ENCODE data around the gene ZNF385A.
"Not testable (repeated sequence)": the region's sequence is repeated elsewhere in the genome, so short reads cannot be mapped to it uniquely, and the experiment has no call there.

Gene ZNF385A

DNA sequence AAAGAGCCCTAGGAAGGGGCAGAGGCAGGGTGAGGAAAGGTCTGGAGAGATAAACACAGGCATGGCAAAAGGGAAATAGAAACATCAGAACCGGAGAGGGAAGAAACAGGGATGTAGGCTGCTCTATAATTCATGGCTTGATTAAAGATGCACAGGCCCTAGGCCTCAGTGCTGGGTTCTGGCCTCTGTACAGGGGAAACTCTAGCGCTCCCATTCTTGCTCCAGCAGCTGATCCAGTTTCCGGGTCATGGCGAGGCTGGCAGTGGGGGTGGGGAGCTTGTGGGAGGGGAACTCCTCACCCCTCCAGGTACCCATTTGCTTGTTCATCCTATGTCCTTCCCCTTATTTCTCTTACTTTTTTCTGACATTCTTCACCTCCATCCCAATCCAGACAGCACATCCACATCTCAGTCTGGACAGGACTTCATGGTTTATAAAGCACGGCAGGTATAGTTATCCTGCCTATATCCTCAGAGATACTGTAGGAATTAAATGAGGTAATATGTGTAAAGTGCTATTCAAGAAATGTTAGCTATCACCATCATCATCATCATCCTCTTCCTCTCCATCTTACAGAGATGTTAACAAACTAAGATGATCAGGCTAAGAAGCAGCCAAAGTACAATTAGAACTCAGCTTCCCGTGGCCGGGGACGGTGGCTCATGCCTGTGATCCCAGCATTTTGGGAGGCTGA is 12.3 kb downstream of the ZNF385A start:
- no peak for DNase-seq

DNA sequence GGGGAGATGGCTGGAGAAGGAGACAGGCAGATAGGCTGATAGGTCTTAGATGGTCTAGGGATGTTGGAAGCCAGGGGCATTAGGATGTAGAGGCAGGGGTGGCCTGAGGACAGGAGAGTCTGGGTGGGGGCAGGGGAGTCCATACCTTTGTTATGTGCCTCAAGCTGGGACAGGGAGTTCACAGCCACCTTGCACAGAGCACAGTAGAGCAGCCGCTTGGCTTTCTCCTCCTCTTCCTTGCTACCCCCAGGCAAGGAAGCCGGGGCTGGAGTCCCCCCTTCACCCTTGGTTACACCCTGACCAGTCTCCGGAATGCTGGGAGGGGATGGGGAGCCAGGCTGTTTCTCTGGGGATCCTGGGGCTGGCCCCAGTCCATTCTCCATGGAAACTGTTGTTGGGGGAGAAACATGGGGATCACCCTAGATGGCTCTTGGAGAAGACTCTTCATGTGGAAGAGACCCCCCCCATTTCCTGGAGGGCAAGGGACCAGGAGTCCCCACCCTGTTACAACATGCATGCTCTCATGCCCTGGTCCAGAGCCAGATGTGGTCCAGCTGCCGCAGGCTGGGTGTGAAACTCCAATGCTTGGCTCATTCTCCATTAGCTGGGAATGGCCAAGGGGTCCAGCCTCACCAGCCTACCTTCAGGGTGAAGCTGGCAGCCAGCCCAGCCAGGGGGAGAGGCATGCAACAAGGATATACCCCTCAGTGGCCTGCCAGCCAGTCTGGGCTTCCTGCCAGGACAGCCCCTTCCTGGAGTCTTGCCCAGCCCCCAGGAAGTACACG is 13.0 kb downstream of the ZNF385A start:
- DNase-seq = no peak

DNA sequence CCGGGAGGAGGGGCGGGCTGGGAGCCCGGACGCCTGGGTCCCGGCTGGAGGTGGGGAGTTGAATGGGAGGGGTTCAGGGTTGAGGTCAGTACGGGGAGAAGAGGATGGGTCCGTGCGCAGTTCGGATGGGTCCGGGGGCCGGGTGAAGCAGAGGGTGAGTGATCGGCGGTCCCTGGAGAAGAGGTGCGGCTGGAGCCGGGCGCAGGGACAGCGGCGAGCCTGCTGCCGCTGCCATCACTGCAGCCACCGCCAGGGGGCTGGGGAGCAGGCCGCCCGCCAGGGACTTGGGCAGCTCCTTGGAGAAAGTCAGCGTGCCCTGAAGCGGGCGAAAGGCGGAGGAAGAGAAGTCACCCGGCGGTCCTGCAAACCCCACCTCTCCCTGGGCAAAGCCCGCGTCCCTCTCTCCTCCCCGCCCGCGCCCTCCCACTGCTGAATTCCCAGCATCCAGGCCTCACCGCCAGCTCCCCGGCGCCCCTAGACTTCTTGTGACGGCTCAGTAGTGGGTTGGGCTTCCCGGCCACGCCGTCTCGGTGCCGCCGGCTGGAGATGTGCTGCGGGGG is 14.3 kb downstream of the ZNF385A start:
- no peak for DNase-seq

DNA sequence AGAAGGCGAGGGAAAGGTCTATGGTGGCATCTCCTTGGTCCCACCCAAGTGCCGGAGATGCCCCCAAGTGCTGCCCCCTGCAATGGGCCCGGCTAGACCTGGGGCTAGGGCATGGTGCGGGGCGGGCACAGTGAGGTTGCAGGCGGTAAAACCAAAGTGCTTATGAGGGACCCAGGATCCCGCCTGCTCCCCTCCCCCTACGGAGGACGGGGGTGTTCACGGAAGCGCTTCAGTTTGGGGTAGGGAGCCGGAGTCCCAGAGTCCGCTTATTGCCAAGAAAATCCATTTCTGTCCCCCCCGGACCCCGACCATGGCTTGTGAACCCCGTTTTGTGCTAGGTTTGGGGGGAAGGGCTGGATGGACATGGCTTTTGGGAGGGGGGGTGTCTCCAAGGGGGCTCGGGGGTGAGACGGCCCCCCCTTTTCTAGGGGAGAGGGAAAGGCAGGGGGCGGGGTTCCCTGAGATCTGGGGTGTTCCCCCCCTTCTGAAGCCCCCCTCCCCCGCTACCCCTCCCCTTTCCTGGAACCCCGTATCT is 14.9 kb downstream of the ZNF385A start:
- DNase-seq = no peak

DNA sequence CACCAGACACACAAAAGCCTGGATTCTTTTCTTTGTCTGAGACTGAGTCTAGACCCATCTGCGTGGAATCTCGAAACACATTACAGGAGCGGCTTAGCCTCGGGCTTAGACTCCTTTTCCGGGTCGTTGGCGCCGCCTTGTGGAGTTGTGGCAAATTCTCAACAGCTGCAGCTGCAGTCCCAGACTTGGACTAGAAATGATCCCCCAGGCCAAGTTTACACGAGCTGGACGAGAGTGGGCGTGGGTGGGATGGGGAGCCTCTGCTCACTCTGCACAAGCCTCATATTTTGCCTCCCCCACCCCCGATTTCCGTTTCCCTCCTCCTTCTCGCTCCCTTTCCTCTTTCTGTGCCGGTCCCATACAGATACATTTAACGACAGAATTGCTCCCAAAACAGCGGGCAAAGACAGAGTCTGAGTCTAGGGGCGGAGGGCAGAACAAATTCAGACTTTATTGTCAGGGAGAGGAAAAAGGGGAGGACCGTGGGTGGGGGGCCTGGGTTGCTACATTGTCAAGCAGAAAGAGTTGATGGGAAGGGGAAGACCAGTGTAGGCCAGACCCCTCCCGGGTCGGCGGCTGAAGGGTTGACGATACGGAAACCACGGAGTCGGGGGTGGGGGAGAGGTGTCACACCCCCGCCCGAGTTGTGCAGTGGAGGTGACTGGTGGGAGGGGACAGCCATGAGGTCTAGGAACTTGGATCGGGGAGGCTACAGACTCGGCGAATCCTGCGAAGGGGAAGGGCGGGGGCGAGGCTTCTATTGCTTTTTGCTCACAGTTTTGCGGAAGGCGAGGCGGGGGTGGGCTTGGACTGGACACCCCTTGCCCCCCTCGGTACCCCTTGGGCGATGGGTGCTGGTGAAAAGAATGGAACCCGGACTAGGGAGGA is 15.6 kb downstream of the ZNF385A start:
- peak; percentile 72 for DNase-seq

DNA sequence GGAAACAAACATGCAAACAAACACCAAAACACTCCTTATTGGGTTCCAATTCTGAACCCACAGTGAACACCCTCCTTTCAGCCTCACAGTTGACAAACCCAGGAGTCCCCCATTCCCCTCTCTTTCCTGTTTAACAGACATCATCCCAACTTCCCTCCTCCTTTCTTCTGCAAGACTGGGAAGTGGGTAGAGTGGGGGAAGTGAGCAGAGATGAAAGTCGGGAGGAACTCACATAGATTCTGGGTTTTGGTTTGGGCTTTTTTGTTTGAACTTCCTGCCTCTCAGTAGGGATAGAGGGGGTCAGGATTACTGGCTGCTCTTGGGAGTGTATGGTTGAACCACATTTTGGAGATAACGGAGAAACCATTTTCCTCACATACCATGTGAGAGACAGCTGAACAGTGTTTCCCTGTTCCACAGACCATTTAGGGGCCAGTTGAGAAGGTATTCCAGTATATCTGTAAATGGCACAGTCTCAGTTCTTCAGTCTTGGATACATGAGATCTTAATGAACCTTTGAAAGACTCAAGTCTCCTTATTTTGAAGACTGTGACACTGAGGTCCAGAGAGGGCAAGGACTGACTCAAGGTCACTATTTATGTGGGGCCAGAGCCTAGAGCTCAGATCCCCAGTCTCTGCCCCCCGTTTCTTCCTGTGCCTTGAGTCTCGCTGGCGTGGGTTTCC is 16.4 kb downstream of the ZNF385A start:
- no peak for DNase-seq

- DNase-seq = peak; percentile 11
Measured at GRCh38 chr12:54364413-54364812, 20.1 kb downstream of the ZNF385A start, which contains the start of gene GPR84. GPR84 (minus strand) TSS chr12:54364486; CDS start chr12:54363851, 635 bp downstream.

DNA sequence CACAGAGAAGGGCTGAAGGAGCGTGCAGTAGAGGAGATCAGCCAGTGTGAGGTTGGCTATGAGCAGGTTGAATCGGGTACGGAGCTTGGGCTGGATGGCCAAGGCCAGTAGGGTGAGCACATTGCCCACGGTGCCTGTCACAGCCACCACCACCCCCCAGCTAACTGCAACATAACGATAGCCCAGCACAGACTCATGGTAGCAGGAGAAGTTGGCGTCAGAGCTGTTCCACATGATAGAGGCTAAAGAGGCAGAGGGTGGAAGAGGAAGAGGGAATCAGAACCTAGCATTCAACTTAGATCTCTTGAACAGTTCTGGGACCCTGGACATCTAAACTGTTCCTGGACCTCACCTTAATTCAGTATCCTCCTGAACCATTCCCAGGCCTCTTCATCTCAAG is 20.9 kb downstream of the ZNF385A start:
- no peak for DNase-seq

GRCh38 chr12:54363047-54363446 is 21.5 kb downstream of the ZNF385A start:
- no peak for DNase-seq

GRCh38 chr12:54360717-54361456 is 23.6 kb downstream of the ZNF385A start:
- DNase-seq = no peak

GRCh38 chr12:54359762-54360351 is 24.7 kb downstream of the ZNF385A start:
- no peak for DNase-seq

DNA sequence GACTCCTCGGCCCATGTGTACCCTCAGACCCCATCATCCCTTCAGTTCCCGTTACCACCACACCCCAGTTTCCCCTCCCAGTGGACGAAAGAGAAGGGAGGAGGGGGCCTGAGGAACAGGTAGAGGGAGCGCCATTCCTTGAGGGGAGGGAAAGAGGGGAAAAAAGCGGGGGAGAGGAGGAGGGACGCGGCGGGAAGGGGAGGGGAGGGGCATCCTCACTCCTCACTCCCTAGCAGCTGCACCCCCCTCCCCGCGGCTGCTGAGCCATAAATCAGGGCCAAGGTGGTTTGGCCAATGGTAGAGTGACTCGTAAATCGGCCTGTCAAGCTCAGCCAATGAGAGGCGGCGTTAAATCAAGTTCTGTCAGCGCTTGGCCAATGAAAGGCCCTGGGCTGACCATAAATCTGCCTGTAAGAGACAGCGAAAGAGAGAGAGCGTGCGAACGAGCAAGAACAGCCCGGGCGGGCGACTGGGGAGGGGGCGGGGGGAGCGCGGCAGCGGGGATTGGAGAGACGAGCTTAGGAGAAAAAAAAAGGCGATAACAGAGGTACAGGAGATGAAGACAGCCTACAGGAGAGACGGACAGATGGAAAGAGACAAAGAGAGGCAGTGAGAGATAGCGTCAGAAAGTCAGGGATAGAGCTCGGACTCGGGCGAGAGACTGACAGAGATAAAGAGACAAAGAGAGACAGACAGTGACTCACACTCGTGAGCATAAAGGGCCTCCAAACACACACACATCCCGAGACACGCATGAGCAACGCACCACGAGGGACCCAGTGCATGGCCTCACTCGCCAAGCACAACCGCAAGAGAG is 25.4 kb downstream of the ZNF385A start:
- peak; percentile 81 for DNase-seq

DNA sequence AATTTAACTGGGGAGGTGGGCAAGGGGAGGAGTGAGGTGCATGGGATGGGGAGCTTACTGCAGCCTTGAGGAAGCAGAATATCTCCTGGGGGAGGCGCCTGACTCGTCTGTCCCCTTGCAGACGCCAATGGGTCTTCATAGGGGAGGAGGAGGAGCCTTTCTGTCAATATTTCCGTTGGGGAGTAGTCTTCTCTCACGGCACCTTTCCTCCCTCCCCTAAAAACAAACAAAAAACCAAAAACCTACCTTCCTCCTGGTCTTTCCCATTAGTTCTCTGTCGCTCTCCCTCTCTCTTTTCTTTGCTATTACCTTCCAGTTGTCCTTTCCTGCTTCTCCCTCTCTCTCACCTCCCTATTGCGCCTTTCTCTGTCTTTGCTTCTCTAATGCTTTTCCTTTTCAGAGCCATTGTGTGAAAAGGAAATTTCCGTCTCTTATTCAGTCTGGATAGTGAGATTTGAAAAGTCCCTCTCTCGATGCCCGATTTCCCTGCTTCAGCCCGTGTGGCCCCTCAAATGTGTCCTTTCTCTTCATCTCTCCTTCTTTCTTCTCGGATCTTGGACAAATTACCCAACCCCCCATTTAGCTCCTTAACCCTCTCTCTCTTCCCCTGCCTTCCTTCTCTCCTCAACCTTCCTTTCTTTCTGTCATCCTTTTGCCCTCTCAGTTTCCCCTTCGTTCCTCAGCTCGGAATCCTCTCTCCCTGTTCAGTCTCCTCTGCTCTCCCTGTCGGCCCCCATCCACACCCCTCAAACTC is 26.2 kb downstream of the ZNF385A start:
- no peak for DNase-seq

DNA sequence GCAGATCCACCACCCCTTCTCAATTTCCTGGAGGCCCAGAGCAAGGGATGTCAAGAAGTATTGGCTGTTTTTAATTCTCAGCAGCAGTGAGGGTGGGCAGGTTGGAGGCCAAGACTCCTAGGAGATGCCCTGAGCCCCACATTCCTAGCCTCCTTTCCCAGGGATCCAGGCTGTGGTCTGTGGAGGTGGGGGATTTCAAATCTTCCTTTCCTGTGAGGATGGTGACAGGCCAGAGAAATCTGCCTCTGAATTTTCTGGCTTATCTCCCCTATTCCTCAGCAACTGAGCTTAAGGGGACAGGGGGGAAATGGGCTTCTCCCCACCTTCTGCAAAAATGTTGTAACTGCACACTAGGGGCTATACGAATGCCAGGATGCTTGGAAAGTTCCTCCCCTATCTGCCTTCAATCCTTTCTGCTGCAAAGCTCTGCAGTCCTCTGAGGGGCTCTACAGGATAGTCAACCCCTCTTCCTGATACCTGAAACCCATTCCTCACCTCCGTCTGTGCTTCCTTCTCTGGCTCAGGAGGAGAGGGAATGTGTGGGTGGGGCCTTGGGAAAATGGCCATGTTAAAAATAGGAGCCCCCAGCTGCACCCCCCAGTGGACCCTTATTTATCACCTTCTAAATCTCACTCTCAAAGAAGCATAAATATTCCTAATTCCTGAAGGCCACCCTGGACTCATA is 26.9 kb downstream of the ZNF385A start:
- DNase-seq = no peak

DNA sequence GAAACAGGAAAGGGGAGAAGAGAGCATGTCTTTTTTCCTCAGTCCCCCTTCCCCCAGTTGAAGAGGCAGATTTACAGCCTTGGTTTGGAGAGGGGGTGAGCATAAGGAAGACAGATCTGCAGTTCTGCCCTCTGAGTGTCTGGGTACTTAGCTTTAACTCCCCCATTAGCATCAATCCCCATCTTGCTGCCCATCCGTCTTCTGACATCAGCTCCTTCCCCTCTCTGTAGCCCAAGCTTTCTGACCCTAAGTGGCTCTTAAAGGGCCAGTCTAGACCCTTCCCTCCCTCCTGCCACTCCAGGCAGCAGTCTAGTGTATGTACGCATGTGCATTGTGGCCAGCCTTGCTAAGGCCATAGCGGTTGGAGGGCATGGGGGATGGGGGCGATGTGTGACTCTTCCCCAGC is 27.6 kb downstream of the ZNF385A start:
- DNase-seq = no peak

GRCh38 chr12:54356228-54356627 is 28.3 kb downstream of the ZNF385A start:
- no peak for DNase-seq

GRCh38 chr12:54355104-54355815 is 29.3 kb downstream of the ZNF385A start:
- DNase-seq = no peak

DNA sequence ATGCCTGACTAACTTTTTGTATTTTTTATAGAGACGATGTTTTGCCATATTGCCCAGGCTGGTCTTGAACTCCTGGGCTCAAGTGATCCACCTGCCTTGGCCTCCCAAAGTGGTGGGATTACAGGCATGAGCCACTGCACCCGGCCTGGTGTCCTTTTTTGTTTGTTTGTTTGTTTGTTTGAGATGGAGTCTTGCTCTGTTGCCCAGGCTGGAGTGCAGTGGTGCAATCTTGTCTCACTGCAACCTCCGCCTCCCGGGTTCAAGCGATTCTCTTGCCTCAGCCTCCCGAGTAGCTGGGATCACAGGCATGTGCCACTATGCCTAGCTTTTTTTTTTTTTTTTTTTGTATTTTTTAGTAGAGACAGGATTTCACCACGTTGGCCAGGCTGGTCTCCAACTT is 30.3 kb downstream of the ZNF385A start:
- not testable (repeated sequence) for DNase-seq
